Lower lobe of right lung (tissue), 2 donors: ENCODE measurements around the gene ART3. TPM values are rescaled to one million over a fixed set of nuclear protein-coding genes. Genes with fewer than 3 reads are reported as not detected.

Experiments used
- ATAC-seq, 2 donors: fragments of 200-7000 bp; cut with Tn5 transposase; one replicate each; pipeline ENCODE4 v1.9.1; 2020 to 2022; ENCODE audit warnings: mild to moderate bottlenecking in 2 of 2, moderate library complexity in 2 of 2
- DNase-seq: peaks from one replicate; pipeline ENCODE4 v3.0.0-alpha.2; 2020
- H3K27ac ChIP-seq: fragments of 200-600 bp; one replicate; pipeline ENCODE4 v1.8.0; 2022
- H3K27me3 ChIP-seq: fragments of 200-600 bp; one replicate; pipeline ENCODE4 v1.8.0; 2022; ENCODE audit warnings: low read depth
- H3K36me3 ChIP-seq: fragments of 200-600 bp; one replicate; pipeline ENCODE4 v1.8.0; 2022; ENCODE audit warnings: mild to moderate bottlenecking
- H3K4me1 ChIP-seq: fragments of 200-600 bp; one replicate; pipeline ENCODE4 v1.8.0; 2022
- H3K4me3 ChIP-seq: fragments of 200-600 bp; one replicate; pipeline ENCODE4 v1.8.0; 2022; ENCODE audit warnings: mild to moderate bottlenecking
- H3K9me3 ChIP-seq: fragments of 200-600 bp; one replicate; pipeline ENCODE4 v1.8.0; 2022
- CTCF ChIP-seq: fragments of 200-600 bp; IDR thresholded peaks from one replicate; pipeline ENCODE4 v1.8.0; 2022; ENCODE audit warnings: antibody characterized with exemption, mild to moderate bottlenecking
- intact Hi-C: fragments of 100-400 bp; cut with DNase I; formaldehyde crosslinking; loops from one replicate; pipeline ENCODE4 v1.11.0; 2022
- total RNA-seq: library from RNA; stranded (reverse); fragmentation: NEBNext Ultra II Directional; extraction: Animal tissue kit (Norgen Biotek cat#: 25700); gene quantifications from one replicate; pipeline ENCODE4 v1.2.1, GENCODE V29; 2021
- donor health status: DM: no; HTN: yes; CAD: no; lungs with severe emphysema.

Gene ART3
- total RNA-seq, 1 donor from 2014 or later: not detected

DNA sequence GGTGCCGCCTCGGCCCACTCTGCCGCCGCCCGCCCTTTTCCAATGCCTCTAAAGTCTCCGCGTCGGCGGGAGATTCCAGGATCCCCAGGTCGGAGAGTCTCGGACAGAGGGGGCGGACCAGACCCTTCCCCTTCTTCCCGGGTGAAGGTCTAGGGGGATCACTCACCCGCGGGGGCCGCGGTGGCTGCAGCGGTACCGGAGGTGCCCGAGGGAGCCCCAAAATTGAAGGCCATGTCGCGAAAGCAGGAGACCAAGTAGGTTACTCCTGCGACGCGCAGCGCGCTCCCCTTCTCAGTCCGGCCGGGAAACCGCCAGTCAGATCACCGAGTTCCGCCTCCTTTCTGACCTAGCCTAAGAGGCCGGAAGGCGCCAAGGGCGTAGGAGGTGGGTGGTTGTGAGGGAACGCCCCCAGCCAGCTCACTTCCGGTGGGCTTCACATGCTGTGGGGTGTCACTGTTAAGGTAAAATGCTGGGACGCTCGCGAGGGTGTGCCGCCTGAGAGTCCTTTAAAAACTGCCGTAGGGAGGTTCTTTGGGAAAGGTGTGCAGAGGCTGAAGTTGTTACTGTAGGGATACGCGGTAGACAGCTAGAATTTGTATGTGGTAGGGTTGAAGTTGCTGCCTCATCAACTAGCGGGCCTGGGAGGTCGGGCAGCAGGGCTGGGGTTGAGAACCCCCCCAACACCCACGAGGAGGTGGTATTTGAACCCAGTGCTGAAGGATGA lies 73.8 kb downstream of the ART3 start, which contains the start of gene NUP54:
Gene NUP54, minus strand, starts transcription at position 256 of the 724 bp plus-strand sequence. Its CDS starts 23 bp downstream, at position 233.
- TF ChIP-seq CTCF: no peak
- no peaks in the 10 kb centered on the region for H3K27me3 ChIP-seq
- H3K27ac ChIP-seq: peak within 1 kb of the TSS; percentile 93
- peak within 1 kb of the TSS; percentile 86 for H3K4me3 ChIP-seq
- ATAC-seq (peak; percentile 99 to 100), DNase-seq (peak; percentile 97)
- peaks cover 28% of the 10 kb centered on the region for H3K4me1 ChIP-seq
- intact Hi-C loops: no loop called here
- H3K36me3 ChIP-seq: peaks cover 10% of the 10 kb centered on the region
- H3K9me3 ChIP-seq: no peaks in the 10 kb centered on the region

DNA sequence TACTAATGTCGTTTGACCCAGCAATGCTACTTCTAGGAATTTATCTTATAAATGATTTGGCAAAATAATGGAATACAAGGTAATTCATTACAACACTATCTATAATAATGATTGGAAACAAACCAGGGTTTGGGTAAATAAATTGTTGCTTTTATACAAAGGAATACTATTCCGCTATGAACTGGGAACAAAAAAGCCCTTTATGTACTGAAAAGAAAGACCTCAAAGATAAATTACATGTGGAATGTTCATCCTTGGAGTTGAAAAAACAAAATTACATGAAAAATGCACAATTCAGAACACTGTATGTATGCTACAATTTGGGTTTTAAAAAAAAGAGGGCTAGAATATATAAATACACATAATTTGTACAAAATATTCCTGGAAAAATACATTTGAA lies 78.8 kb downstream of the ART3 start:
- ATAC-seq (no peak), DNase-seq (no peak)
- H3K27ac ChIP-seq: no peak overlapping the region
- no peak for TF ChIP-seq CTCF
- peaks cover 5% of the 10 kb centered on the region for H3K36me3 ChIP-seq
- intact Hi-C loops: no loop called here
- peaks cover 9% of the 10 kb centered on the region for H3K4me1 ChIP-seq
- H3K4me3 ChIP-seq: no peak overlapping the region
- no peaks in the 10 kb centered on the region for H3K9me3 ChIP-seq
- H3K27me3 ChIP-seq: no peaks in the 10 kb centered on the region

GRCh38 chr4:76155979-76156378 lies 81.5 kb downstream of the ART3 start:
- ATAC-seq (no peak), DNase-seq (no peak)
- Histone ChIP-seq H3K4me3 (no peak overlapping the region), H3K36me3 (peaks cover 32% of the 10 kb centered on the region), H3K27me3 (no peaks in the 10 kb centered on the region), H3K4me1 (no peaks in the 10 kb centered on the region), H3K9me3 (no peaks in the 10 kb centered on the region), H3K27ac (no peak overlapping the region)
- intact Hi-C loops: no loop called here
- no peak for TF ChIP-seq CTCF

- DNase-seq: no peak
- no peak overlapping the region for H3K4me3 ChIP-seq
- no peak overlapping the region for H3K27ac ChIP-seq
- H3K27me3 ChIP-seq: no peaks in the 10 kb centered on the region
- ATAC-seq: no peak
- H3K36me3 ChIP-seq: peaks cover 38% of the 10 kb centered on the region
- no peaks in the 10 kb centered on the region for H3K9me3 ChIP-seq
- TF ChIP-seq CTCF: no peak
- no peaks in the 10 kb centered on the region for H3K4me1 ChIP-seq
- intact Hi-C loops: no loop called here
Observed at GRCh38 chr4:76156635-76157034, 82.1 kb downstream of the ART3 start.

DNA sequence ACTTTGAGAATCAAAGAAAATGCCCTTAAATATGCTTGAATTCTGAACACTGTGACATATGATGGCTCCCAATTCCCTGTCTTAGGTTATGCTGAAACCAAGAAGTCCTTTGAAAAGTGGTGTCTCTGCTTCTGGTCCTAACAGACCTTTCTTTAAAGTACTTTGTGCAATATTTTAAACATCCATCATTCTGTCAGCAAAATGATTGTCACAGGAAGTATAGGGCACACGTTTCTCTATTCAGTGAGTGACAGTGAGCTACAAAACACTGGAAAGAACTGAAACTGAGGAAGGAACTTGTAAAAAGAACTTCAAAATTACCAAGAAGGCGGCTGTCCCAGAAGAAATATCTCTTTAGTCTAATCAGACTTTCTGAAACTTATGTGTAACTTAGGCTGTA lies 85.8 kb downstream of the ART3 start:
- DNase-seq: no peak
- intact Hi-C loops: no loop called here

More for the DNA sequence above, 85.8 kb downstream of the ART3 start:
- Histone ChIP-seq H3K9me3 (no peaks in the 10 kb centered on the region), H3K4me3 (no peak overlapping the region), H3K4me1 (no peaks in the 10 kb centered on the region), H3K36me3 (peaks cover 75% of the 10 kb centered on the region), H3K27me3 (no peaks in the 10 kb centered on the region), H3K27ac (no peak overlapping the region)
- ATAC-seq: no peak
- TF ChIP-seq CTCF: no peak

Other genes starting within 250 kb of the ART3 start
- gene PPEF2, start 172.3 kb upstream of the ART3 start, total RNA-seq: not detected
- 26.4 TPM for gene NAAA, start 133.7 kb upstream of the ART3 start, total RNA-seq
- 32.2 TPM for gene SDAD1, start 83.8 kb upstream of the ART3 start, total RNA-seq
- gene CXCL9, start 67.2 kb upstream of the ART3 start, total RNA-seq: 1.3 TPM
- 3.3 TPM for gene CXCL10, start 51.2 kb upstream of the ART3 start, total RNA-seq
- gene CXCL11, start 38.6 kb upstream of the ART3 start, total RNA-seq: 0.62 TPM
- 34.5 TPM for gene NUP54, start 73.7 kb downstream of the ART3 start, total RNA-seq
- 166 TPM for gene SCARB2, start 139.1 kb downstream of the ART3 start, total RNA-seq
- 6.4 TPM for gene FAM47E, start 177.0 kb downstream of the ART3 start, total RNA-seq
- gene STBD1, start 232.0 kb downstream of the ART3 start, total RNA-seq: 5.5 TPM